GM18505 (cell line): ENCODE results near the gene CYTH3.
"Not testable (repeated sequence)": the region's sequence is repeated elsewhere in the genome, so short reads cannot be mapped to it uniquely, and the experiment has no call there.

ENCODE experiments used
- ATAC-seq: cut with Tn5 transposase; IDR thresholded peaks from one replicate; pipeline ENCODE4 v1.9.1; 2021; ENCODE audit not compliant: unreplicated experiment
- POLR2A ChIP-seq: IDR thresholded peaks from 4 replicates; pipeline ENCODE4 v1.6.1; 2011; ENCODE audit warnings: borderline replicate concordance; ENCODE audit not compliant: insufficient read depth, insufficient read length; ENCODE audit errors: extremely low read depth

The CYTH3 gene

DNA sequence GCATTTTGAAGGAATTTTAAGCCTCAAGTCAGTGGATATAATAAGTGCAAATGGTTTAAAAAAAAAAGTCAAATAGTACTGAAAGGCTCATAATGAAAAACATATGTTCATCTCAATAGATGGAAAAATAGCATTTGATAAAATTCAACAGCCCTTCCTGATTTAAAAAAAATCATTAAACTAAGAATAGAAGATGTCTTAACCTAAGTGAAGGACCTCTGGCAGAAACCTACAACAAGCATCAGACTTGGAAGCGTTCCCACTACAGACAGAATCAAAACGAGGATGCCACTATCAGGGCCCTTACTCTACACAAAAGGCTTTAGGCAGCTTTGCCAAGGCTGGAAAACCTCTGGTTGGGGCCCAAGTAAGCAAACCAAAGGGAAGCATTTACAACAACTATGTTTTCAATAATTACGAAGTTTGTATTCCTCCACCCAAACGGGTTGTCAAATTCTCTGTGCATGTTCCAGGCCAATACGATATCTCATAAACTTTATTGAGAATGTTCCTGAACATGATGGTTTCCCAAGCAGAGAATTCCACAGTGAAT, 45.1 kb downstream of the CYTH3 start:
- ATAC-seq, result no peak

DNA sequence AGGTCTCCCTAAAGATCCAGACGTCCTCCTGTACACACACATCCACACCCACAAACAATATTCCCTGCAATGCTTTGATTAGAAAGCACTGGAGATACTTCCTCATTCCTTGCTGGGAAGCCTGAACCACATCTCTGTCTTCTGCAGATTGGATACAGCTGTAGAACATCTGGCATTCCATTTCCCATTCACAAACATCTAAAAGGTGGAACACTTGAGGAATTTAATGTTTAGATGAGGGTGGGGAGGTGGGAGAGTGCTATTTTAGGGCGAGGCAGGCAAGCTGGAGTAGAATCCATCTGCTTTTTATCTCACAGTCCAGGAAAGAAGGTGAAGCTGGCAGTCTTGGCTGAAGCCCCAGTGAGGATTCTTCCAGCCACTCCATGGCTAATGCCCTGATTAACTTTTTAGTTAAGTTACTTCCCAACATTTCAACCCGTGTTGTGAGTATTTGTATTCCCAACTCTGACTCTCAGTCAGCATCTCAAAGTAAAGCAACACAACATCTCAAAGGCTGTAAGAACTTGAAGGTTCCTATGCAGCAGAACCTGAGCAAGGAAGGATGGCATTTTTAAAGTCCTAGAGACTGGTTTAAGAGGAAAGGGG, 46.1 kb downstream of the CYTH3 start:
- no peak for TF ChIP-seq POLR2A
- ATAC-seq, result no peak

More for the DNA sequence above, 45.1 kb downstream of the CYTH3 start:
- no peak for TF ChIP-seq POLR2A

DNA sequence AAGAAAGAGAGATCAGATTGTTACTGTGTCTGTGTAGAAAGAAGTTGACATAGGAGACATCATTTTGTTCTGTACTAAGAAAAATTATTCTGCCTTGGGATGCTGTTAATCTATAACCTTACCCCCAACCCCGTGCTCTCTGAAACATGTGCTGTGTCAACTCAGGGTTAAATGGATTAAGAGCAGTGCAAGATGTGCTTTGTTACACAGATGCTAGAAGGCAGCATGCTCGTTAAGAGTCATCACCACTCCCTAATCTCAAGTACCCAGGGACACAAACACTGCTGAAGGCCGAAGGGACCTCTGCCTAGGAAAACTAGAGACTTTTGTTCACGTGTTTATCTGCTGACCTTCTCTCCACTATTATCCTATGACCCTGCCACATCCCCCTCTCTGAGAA, 49.0 kb downstream of the CYTH3 start:
- ATAC-seq, result not testable (repeated sequence)

DNA sequence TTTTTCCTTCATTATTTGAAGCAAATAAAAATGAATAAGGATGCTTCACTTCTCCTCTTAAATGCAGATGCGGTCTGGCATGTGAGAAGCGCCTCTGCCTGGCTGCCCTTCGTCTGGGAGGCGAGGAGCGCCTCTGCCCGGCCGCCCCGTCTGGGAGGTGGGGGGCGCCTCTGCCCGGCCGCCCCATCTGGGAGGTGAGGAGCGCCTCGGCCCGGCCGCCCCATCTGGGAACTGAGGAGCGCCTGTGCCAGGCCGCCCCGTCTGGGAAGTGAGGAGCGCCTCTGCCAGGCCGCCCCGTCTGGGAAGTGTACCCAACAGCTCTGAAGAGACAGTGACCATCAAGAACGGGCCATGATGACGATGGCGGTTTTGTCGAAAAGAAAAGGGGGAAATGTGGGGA, 49.4 kb downstream of the CYTH3 start:
- not testable (repeated sequence) for ATAC-seq

DNA sequence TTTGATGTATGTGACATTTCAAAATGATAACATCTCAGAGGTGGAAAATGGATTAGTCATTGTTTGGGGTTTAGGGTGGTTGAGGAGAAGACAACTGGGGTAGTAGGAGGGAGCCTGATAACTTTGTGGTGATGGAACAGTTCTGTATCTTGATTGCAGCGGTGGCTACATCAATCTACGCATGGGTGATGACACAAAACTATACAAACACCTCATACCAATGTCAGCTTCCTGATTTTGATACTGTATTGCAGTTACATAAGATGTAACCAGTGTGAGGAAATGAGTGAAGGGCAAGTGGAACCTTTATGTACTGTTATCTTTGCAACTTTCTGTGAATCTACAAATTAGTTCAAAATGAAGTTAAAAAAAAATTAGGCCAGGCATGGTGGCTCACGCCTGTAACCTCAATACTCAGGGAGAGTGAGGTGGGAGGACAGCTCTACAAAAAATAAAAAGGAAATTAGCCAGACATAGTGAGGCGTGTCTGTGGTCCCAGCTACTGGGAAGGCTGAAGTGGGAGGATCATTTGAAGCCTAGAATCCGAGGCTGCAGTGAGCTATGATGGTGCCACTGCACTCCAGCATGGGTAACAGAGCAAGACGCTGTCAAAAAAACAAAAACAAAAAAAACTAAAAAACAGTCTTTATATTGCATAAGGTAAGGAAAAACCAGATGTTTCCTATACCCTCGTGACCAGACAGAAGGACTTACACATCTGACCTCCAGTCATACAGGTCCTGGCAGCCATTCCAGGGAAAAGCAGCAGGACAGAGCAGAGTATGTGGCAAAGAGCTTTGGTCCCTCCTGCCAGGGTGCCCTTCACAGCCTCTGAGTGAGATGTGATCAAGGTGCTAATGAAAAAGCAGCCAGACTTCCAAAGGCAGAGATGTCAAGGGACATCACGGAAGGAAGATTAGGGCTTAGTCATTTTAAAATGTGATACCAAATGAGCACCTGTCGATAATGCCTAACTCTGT, 50.8 kb downstream of the CYTH3 start:
- TF ChIP-seq POLR2A, result no peak
- no peak for ATAC-seq

DNA sequence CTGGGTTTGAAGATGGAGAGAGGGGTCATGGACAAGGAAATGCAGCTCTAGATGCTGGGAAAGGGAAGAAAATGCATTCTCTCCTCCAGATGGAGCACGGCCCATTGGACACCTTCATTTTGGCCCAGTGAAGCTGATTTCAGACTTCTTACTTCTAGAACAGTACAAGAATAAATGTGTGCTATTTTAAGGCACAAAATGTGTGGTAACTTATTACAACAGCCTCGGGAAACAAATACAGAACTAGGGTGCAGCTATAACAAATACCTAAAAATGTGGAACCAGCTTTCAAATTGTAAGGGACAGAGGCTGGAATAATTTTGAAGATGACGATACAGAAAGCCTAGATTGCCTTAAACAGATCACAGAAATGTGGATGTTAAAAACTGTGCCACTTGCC, 54.1 kb downstream of the CYTH3 start:
- TF ChIP-seq POLR2A, result no peak
- ATAC-seq, result no peak

DNA sequence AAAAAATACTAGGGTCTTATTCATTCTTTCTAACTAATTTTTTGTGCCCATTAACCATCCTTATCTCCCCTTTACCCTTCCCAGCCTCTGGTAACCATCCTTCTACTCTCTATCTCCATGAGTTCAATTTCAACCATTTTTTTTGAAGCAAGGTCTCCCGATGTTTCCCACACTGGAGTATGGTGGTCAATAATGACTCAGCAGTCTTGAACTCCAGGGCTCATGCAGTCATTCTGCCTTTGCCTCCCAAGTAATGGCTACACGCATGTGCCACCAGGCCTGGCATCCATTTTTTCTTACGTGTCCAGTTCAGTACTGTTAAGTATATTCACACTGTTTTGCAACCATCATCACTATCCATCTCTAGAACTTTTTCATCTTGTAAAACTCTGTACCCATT, 60.4 kb downstream of the CYTH3 start:
- no peak for TF ChIP-seq POLR2A
- no peak for ATAC-seq

DNA sequence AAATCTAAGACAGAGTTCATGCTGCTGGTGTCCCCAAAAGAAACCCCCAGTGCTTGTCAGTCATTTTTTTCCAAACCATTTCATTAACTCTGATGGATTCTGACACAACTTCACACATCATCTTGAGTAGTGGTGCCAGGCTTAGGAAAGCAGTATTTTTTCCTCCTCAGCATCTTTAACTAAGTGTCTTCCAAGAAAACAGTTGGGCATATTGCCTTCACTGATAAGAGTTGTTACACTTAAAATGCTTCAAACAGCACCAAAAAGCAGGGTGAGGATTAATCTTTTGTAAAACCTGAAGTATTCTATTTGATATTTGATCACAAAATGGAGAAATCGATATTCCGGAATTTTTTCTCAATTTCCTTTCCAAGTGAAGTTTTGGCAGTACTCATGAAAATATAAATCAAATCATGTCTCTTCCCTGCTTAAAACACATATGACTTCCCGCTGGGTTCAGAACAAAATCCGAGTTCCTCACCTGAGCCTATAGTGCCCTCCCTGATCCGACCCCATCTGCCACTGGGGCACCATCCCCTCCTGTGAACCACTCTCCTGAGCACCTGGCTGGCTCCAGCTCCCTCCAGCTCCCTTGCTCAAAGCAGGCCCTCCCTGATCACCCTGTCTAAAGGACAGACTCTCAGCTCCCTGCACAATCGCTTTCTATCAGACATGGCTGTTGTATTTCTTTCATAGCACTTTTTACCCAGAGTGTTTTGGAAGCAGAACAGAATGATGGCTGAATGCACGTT, 61.6 kb downstream of the CYTH3 start:
- no peak for TF ChIP-seq POLR2A
- ATAC-seq, result no peak

DNA sequence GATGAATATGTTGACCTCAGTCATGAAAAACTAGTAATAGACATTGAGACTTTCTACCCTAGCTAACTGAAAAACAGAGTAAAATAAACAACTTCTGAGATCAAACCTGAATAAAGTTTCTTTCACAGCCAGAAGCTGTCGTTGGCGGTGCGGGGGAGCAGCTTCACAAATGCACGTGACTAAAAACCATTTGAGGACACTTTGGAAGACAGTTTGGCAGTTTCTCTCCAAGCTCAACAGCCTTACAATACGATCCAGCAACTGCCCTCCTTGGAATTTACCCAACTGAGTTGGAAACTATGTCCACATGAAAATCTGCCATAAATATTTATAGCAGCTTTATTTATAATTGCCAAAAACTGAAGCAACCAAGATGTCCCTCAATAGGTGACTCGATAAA, 63.1 kb downstream of the CYTH3 start:
- no peak for ATAC-seq
- TF ChIP-seq POLR2A, result no peak

DNA sequence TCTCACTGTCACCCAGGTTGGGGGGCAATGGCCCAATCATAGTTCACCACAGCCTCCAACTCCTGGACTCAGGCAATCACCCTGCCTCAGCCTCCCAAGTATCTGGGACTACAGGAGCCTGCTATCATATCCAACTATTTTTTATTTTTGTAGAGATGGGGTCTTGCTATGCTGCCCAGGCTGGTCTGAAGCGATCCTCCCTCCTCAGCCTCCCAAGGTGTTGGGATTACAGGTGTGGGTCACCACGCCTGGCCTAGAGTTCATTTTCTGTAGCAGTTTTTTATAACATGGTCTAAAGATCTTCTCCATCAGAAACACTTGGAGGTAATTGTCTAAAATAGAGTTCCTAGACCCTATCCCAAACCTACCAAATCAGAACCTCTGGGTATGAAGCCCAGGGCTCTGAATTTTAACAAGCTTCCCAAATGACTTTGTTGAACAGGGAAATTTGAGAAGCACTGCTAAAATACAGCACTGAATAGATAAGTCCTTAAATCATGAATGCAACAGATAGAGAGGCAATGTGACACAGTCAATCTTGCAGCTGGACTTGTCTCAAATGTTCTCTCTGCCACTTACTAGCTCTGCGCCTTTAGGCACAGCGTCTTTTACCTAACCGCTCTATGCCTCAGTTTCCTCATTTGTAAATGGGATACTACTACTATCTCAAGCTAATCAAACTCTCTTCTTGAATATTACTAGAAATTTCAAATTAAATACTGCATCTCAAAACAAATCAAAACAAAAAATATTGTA, 63.7 kb downstream of the CYTH3 start:
- TF ChIP-seq POLR2A, result no peak
- no peak for ATAC-seq

DNA sequence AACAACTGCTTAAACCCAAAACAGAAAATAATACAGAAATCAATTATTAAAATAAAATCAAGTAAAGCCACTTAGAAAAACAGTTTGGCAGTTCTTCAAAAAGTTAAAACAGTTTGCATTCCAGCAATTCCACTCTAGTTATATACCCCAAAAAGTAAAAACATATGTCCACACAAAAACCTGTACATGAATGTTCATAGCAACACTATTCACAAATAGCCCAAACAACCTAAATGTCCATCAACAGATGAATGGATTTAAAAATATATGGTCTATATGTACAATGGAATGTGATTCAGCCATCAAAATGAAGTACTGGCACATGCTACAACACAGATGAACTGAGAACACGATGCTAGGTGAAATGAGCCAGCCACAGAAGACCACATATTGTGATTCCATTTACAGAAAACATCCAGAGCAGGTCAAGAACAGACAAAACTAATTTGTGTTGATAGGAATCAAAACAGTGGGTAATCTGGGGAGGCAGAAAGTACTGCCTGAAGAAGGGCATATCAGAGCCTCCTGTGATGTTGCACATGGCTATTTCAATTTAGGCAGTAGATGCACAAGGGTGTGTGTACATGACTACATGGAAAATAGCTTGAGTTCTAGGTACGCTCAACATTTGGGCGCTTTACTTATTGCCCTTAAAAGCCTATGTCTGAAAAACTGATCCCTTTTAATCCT, 66.3 kb downstream of the CYTH3 start:
- no peak for TF ChIP-seq POLR2A
- ATAC-seq, result no peak

DNA sequence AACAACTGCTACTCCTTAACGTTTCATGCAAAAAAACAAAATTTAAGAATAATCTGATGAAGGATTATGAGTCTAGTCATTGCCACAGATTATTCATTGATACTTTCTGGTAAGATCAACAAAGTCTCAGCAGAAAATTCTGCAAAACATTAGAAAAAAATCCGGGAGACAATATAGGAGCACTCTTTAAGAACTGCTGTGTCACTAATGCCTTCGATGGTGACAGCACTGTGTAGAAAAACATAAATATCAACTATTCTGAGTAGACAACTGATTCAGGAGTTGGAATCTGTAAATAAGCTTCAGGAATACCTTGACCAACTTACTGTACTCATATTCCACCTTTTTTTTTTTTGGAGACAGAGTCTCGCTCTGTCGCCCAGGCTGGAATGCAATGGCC, 69.0 kb downstream of the CYTH3 start:
- no peak for ATAC-seq
- no peak for TF ChIP-seq POLR2A
